Upper lobe of right lung (tissue), 1 donor: ENCODE measurements around the gene LMBR1. TPM values are rescaled to one million over a fixed set of nuclear protein-coding genes. Genes with fewer than 3 reads are reported as not detected.

Experiments
- ATAC-seq: fragments of 200-7000 bp; cut with Tn5 transposase; one replicate; pipeline ENCODE4 v1.9.1; 2020; ENCODE audit warnings: mild to moderate bottlenecking, moderate library complexity
- DNase-seq: peaks from one replicate; pipeline ENCODE4 v3.0.0-alpha.2; 2020
- H3K27ac ChIP-seq: fragments of 200-600 bp; one replicate; pipeline ENCODE4 v1.8.0; 2022
- H3K27me3 ChIP-seq: fragments of 200-600 bp; one replicate; pipeline ENCODE4 v1.8.0; 2022; ENCODE audit warnings: mild to moderate bottlenecking
- H3K36me3 ChIP-seq: fragments of 200-600 bp; one replicate; pipeline ENCODE4 v1.8.0; 2022
- H3K4me1 ChIP-seq: fragments of 200-600 bp; one replicate; pipeline ENCODE4 v1.8.0; 2022
- H3K4me3 ChIP-seq: fragments of 200-600 bp; one replicate; pipeline ENCODE4 v1.8.0; 2022; ENCODE audit warnings: mild to moderate bottlenecking
- H3K9me3 ChIP-seq: fragments of 200-600 bp; one replicate; pipeline ENCODE4 v1.8.0; 2022
- CTCF ChIP-seq: fragments of 200-600 bp; IDR thresholded peaks from one replicate; pipeline ENCODE4 v1.8.0; 2022; ENCODE audit warnings: antibody characterized with exemption
- intact Hi-C: fragments of 100-400 bp; cut with DNase I; formaldehyde crosslinking; loops from one replicate; pipeline ENCODE4 v1.11.0; 2022
- total RNA-seq: library from RNA; stranded (reverse); fragmentation: NEBNext Ultra II Directional; extraction: Animal tissue kit (Norgen Biotek cat#: 25700); gene quantifications from one replicate; pipeline ENCODE4 v1.2.1, GENCODE V29; 2021
- donor health status: DM: no; HTN: yes; CAD: no; lungs with severe emphysema.

LMBR1 gene
- total RNA-seq, 1 donor from 2014 or later, result 70.5 TPM

- Histone ChIP-seq H3K27me3 (no peaks in the 10 kb centered on the region), H3K27ac (no peak overlapping the region), H3K4me3 (no peak overlapping the region), H3K4me1 (no peaks in the 10 kb centered on the region), H3K9me3 (no peaks in the 10 kb centered on the region), H3K36me3 (no peaks in the 10 kb centered on the region)
- ATAC-seq (no peak), DNase-seq (no peak)
- intact Hi-C loops, result no loop called here
- TF ChIP-seq CTCF, result no peak
Measured at GRCh38 chr7:156746891-156747290, 146.1 kb downstream of the LMBR1 start.

DNA sequence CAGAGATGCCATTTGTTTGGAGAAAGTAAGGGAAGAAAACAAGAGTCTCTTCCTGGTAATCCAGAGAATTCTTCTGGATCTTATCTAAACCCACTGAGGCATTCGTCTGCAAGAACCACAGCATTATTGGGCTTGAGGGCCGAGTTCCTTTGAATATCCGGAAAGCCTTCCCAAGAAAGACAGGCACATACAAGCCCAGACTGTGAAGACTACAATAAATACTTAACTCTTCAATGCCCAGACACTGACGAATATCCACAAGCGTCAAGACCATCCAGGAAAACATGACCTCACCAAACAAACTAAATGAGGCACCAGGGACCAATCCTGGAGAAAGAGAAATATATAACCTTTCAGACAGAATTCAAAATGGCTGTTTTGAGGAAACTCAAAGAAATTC is 153.4 kb downstream of the LMBR1 start:
- DNase-seq (no peak), ATAC-seq (no peak)
- H3K9me3 ChIP-seq, result no peaks in the 10 kb centered on the region
- intact Hi-C loops, result no loop called here
- TF ChIP-seq CTCF, result no peak
- H3K36me3 ChIP-seq, result no peaks in the 10 kb centered on the region
- H3K27ac ChIP-seq, result no peak overlapping the region
- no peaks in the 10 kb centered on the region for H3K27me3 ChIP-seq
- H3K4me1 ChIP-seq, result no peaks in the 10 kb centered on the region
- H3K4me3 ChIP-seq, result no peak overlapping the region

DNA sequence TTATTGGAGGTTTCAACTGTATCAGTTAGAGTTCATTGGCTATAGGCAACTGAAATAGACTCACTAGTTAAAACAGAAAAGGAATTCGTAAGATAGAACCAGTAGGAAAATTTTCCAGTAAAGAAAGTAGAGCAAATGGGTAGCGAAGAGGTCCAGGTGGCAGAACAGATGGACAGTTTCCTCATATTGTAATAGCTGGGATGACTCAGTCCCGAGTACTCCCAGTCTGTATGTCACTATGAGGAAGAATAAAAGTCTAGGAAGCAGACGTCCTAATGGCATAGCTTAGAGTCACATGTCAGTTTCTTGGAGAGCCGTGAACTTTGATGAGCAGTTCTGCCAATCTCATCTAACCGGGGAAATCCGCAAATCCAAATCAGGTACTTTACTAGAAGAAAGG is 157.1 kb downstream of the LMBR1 start:
- TF ChIP-seq CTCF, result no peak
- Histone ChIP-seq H3K4me1 (no peaks in the 10 kb centered on the region), H3K9me3 (peaks cover 10% of the 10 kb centered on the region), H3K27me3 (no peaks in the 10 kb centered on the region), H3K27ac (no peak overlapping the region), H3K4me3 (no peak overlapping the region), H3K36me3 (no peaks in the 10 kb centered on the region)
- ATAC-seq (no peak), DNase-seq (no peak)
- intact Hi-C loops, result no loop called here

DNA sequence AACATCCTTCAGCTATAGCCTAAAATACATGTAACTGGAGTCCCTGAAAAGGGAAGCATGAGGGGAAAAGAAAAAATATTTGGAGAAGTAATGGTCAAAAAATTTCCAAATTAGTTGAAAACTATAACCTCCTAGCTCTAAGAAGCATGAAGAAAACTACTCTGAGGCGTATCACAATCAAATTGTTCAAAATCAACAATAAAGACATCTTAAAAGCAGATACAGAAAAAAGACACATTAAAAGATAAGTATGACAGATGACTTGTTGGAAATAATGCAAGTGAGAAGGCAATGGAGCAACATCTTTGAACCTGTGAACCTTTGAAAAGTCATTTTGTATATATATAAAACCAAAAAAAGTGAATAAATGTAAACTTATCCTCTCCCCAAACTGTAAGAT is 159.3 kb downstream of the LMBR1 start:
- Histone ChIP-seq H3K4me3 (no peak overlapping the region), H3K9me3 (peaks cover 10% of the 10 kb centered on the region), H3K4me1 (no peaks in the 10 kb centered on the region), H3K27me3 (no peaks in the 10 kb centered on the region), H3K27ac (no peak overlapping the region), H3K36me3 (no peaks in the 10 kb centered on the region)
- DNase-seq (no peak), ATAC-seq (no peak)
- no peak for TF ChIP-seq CTCF
- intact Hi-C loops, result no loop called here

GRCh38 chr7:156732091-156732625 is 160.8 kb downstream of the LMBR1 start:
- Histone ChIP-seq H3K36me3 (no peaks in the 10 kb centered on the region), H3K9me3 (peaks cover 10% of the 10 kb centered on the region), H3K27me3 (no peaks in the 10 kb centered on the region), H3K4me1 (no peaks in the 10 kb centered on the region), H3K27ac (no peak overlapping the region), H3K4me3 (no peak overlapping the region)
- DNase-seq (no peak), ATAC-seq (no peak)
- intact Hi-C loops, result no loop called here
- TF ChIP-seq CTCF, result no peak

DNA sequence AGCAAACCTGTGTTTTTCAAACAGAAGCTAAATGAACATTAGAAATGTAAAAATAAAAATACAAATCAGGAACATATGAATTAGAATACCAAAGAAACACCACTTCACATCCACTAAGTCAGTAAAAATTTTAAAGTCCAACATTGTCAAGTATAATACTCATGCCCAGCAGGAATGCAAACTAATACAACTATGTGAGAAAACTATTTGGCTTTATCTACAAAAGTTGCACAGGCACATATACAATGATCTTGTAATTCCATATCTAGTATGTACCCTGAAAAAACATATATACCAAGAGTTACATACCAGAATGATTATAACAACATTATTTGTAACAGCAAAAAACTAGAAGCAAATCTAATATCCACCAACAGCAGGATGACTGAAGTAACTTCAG is 161.3 kb downstream of the LMBR1 start:
- no peak for ATAC-seq
- no peak for DNase-seq
- Histone ChIP-seq H3K9me3 (peaks cover 10% of the 10 kb centered on the region), H3K36me3 (no peaks in the 10 kb centered on the region), H3K4me3 (no peak overlapping the region), H3K27ac (no peak overlapping the region), H3K4me1 (no peaks in the 10 kb centered on the region), H3K27me3 (no peaks in the 10 kb centered on the region)
- TF ChIP-seq CTCF, result no peak
- intact Hi-C loops, result no loop called here
